ENCODE measurements around the gene TTC27.

GRCh38 chr2:32739664-32740063 is 111.8 kb downstream of the TTC27 start:
- no peak for TF ChIP-seq POLR2A (IDR thresholded peaks at IDR 0.05)
- TF ChIP-seq, protein P1, sequence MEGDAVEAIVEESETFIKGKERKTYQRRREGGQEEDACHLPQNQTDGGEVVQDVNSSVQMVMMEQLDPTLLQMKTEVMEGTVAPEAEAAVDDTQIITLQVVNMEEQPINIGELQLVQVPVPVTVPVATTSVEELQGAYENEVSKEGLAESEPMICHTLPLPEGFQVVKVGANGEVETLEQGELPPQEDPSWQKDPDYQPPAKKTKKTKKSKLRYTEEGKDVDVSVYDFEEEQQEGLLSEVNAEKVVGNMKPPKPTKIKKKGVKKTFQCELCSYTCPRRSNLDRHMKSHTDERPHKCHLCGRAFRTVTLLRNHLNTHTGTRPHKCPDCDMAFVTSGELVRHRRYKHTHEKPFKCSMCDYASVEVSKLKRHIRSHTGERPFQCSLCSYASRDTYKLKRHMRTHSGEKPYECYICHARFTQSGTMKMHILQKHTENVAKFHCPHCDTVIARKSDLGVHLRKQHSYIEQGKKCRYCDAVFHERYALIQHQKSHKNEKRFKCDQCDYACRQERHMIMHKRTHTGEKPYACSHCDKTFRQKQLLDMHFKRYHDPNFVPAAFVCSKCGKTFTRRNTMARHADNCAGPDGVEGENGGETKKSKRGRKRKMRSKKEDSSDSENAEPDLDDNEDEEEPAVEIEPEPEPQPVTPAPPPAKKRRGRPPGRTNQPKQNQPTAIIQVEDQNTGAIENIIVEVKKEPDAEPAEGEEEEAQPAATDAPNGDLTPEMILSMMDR (IDR thresholded peaks at IDR 0.05) = no peak

Data from uterus (tissue), 2 donors.